Suprapubic skin (tissue), 4 donors: ENCODE data around the gene PRMT5. TPM values are rescaled to one million over a fixed set of nuclear protein-coding genes. Genes with fewer than 3 reads are reported as not detected.
"Not testable (repeated sequence)": the region's sequence is repeated elsewhere in the genome, so short reads cannot be mapped to it uniquely, and the experiment has no call there.

Source experiments
- DNase-seq, 2 donors: peaks; one replicate each; pipeline ENCODE4 v3.0.0-alpha.2; 2019; ENCODE audit warnings: low spot score in 2 of 2
- H3K27ac ChIP-seq: fragments of 200-600 bp; sonication (generic); one replicate; pipeline ENCODE4 v1.5.1; 2019
- H3K27me3 ChIP-seq: fragments of 200-600 bp; sonication (generic); one replicate; pipeline ENCODE4 v1.5.1; 2019
- H3K36me3 ChIP-seq: fragments of 200-600 bp; sonication (generic); one replicate; pipeline ENCODE4 v1.5.1; 2019
- H3K4me1 ChIP-seq: fragments of 200-600 bp; sonication (generic); one replicate; pipeline ENCODE4 v1.5.1; 2019
- H3K4me3 ChIP-seq: fragments of 200-600 bp; sonication (generic); one replicate; pipeline ENCODE4 v1.5.1; 2019; ENCODE audit warnings: mild to moderate bottlenecking
- H3K9me3 ChIP-seq: fragments of 200-600 bp; sonication (generic); one replicate; pipeline ENCODE4 v1.5.1; 2019
- EP300 ChIP-seq: sonication (generic); formaldehyde crosslinking; IDR thresholded peaks from one replicate; pipeline ENCODE4 v1.6.1; 2017; ENCODE audit warnings: antibody characterized with exemption
- POLR2A ChIP-seq, 2 donors: fragments of 450-650 bp; IDR thresholded peaks; one replicate each; pipeline ENCODE4 v1.6.1; 2017; ENCODE audit warnings: antibody characterized with exemption in 2 of 2, mild to moderate bottlenecking in 2 of 2, moderate library complexity in 2 of 2
- POLR2AphosphoS5 ChIP-seq, 3 donors: sonication (generic); formaldehyde crosslinking; IDR thresholded peaks; one replicate each; pipeline ENCODE4 v1.6.1; 2017; ENCODE audit warnings: antibody characterized with exemption in 3 of 3
- WGBS: methylation state at CpG from one replicate; pipeline ENCODE4 v1.1.5; 2018; 5-methylcytosine and 5-hydroxymethylcytosine counted together
- total RNA-seq, 4 donors: library from RNA; depleted of rRNA; stranded (reverse); fragments of >200 nt; gene quantifications; one replicate each; pipeline ENCODE4 v1.1.0, GENCODE V29; 2016
- TF ChIP-seq, protein P1 (sequence below), 2 donors: fragments of 200-600 bp in 1 of 2; fragments of 450-650 bp in 1 of 2; sonication (generic) in 1 of 2; IDR thresholded peaks; one replicate each; pipeline ENCODE4 v1.5.1; 2016 to 2019; ENCODE audit warnings: antibody characterized with exemption in 2 of 2, mild to moderate bottlenecking in 1 of 2, moderate library complexity in 1 of 2

The PRMT5 gene
- total RNA-seq, 4 donors from 2014 or later = 44.0 to 58.4 (median 50.3) TPM

- Histone ChIP-seq H3K4me1 (peaks cover 33% of the 10 kb centered on the region), H3K27ac (no peak overlapping the region), H3K36me3 (peaks cover 51% of the 10 kb centered on the region), H3K27me3 (no peaks in the 10 kb centered on the region), H3K9me3 (no peaks in the 10 kb centered on the region), H3K4me3 (no peak overlapping the region)
- TF ChIP-seq POLR2A (IDR thresholded peaks at IDR 0.05) (no peak), EP300 (no peak), POLR2AphosphoS5 (IDR thresholded peaks at IDR 0.05) (no peak)
- TF ChIP-seq, protein P1, sequence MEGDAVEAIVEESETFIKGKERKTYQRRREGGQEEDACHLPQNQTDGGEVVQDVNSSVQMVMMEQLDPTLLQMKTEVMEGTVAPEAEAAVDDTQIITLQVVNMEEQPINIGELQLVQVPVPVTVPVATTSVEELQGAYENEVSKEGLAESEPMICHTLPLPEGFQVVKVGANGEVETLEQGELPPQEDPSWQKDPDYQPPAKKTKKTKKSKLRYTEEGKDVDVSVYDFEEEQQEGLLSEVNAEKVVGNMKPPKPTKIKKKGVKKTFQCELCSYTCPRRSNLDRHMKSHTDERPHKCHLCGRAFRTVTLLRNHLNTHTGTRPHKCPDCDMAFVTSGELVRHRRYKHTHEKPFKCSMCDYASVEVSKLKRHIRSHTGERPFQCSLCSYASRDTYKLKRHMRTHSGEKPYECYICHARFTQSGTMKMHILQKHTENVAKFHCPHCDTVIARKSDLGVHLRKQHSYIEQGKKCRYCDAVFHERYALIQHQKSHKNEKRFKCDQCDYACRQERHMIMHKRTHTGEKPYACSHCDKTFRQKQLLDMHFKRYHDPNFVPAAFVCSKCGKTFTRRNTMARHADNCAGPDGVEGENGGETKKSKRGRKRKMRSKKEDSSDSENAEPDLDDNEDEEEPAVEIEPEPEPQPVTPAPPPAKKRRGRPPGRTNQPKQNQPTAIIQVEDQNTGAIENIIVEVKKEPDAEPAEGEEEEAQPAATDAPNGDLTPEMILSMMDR (IDR thresholded peaks at IDR 0.05) = no peak
- 62% methylated on average over 6 of the region's 6 CpGs for WGBS
- DNase-seq = no peak
These were observed 8.5 kb downstream of the PRMT5 start for GRCh38 chr14:22920697-22921096.

DNA sequence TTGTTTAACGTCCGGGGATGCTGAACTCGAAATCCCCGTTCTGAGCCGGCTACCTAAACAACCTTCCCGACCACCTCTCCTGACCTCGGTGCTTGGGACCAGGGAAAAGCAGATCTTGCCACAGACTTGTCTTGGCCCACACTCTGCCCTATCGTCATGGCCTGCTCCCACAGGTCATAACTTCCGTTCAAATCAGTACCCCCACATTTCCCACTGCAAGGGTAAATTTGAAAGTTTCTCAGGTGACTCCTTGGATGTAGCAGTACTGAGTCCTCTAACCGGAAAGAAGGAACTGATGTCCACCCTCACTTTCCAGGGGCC lies 9.6 kb downstream of the PRMT5 start:
- H3K4me1 ChIP-seq = peaks cover 35% of the 10 kb centered on the region
- no peak for DNase-seq
- TF ChIP-seq POLR2A (IDR thresholded peaks at IDR 0.05) = no peak
- peak overlapping the region; percentile 79 for H3K4me3 ChIP-seq
- 11% methylated on average over 10 of the region's 10 CpGs for WGBS
- H3K9me3 ChIP-seq = no peaks in the 10 kb centered on the region
- no peaks in the 10 kb centered on the region for H3K27me3 ChIP-seq
- H3K36me3 ChIP-seq = peaks cover 40% of the 10 kb centered on the region
- peak overlapping the region; percentile 87 for H3K27ac ChIP-seq

- under 1% methylated on average over 34 of the region's 46 CpGs for WGBS
- Histone ChIP-seq H3K27ac (peak within 1 kb of the TSS; percentile 99), H3K9me3 (no peaks in the 10 kb centered on the region), H3K36me3 (peaks cover 34% of the 10 kb centered on the region), H3K27me3 (no peaks in the 10 kb centered on the region), H3K4me3 (peak within 1 kb of the TSS; percentile 79), H3K4me1 (peaks cover 35% of the 10 kb centered on the region)
- TF ChIP-seq, protein P1 (IDR thresholded peaks at IDR 0.05) = no peak
- TF ChIP-seq POLR2AphosphoS5 (IDR thresholded peaks at IDR 0.05) = peak; percentile 69 to 77 (median 73)
- TF ChIP-seq EP300 = no peak
- peak in 1 of 2 donors; percentile 93 for TF ChIP-seq POLR2A (IDR thresholded peaks at IDR 0.05)
- DNase-seq = peak; percentile 100
These were observed 10.2 kb downstream of the PRMT5 start, which contains the start of gene RBM23 for GRCh38 chr14:22918804-22919600. TSS of gene RBM23 (minus strand) at chr14:22919149.

DNA sequence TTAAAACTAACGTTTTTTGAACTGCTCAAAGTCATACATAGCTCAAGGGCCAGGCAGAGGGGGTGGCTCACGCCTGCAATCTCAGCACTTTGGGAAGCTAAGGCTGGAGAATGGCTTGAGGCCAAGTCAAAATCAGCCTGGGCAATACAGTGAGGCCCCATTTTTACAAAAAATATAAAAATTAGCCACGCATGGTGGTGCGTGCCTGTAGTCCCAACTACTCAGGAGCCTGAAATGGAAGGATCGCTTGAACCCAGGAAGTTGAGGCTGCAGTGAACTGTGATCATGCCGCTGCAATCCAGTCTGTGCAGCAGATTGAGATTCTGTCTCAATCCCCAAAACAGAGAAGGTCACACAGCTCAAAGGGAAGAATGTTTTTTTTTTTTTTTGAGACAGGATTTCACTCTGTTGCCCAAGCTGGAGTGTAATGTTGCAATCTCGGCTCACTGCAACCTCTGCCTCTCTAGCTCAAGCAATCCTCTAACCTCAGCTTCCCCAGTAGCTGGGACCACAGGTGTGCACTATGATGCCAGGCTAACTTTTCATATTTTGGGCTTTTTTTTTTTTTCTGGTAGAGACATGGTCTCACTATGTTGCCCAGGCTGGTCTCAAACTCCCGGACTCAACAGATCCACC lies 13.2 kb downstream of the PRMT5 start:
- 83% methylated on average over 8 of the region's 8 CpGs for WGBS
- no peaks in the 10 kb centered on the region for H3K9me3 ChIP-seq
- H3K4me3 ChIP-seq = no peak overlapping the region
- H3K27ac ChIP-seq = no peak overlapping the region
- no peaks in the 10 kb centered on the region for H3K27me3 ChIP-seq
- TF ChIP-seq, protein P1 (IDR thresholded peaks at IDR 0.05) = no peak
- no peak for TF ChIP-seq POLR2A (IDR thresholded peaks at IDR 0.05)
- no peak for TF ChIP-seq EP300
- peak in 1 of 3 donors; percentile 40 for TF ChIP-seq POLR2AphosphoS5 (IDR thresholded peaks at IDR 0.05)
- H3K36me3 ChIP-seq = peaks cover 14% of the 10 kb centered on the region
- no peak for DNase-seq
- H3K4me1 ChIP-seq = peaks cover 35% of the 10 kb centered on the region

DNA sequence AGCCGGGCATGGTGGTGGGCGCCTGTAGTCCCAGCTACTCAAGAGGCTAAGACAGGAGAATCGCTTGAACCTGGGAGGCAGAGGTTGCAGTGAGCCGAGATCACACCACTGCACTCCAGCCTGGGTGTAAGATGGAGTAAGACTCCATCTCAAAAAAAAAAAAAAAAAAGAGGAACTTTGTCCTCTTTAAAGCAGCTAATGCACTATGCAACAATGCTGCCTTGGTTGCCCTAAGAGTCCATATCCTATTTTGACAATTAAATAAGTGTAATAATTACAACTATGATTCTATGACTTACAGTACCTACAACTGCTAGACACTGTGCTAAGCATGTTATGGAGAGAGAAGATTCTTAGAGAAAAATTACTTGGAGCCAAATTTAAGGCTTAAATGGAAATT lies 14.3 kb downstream of the PRMT5 start:
- H3K4me3 ChIP-seq, DNase-seq, H3K27ac ChIP-seq, H3K9me3 ChIP-seq, H3K27me3 ChIP-seq: not testable (repeated sequence)
- H3K36me3 ChIP-seq = peaks cover 13% of the 10 kb centered on the region
- peaks cover 31% of the 10 kb centered on the region for H3K4me1 ChIP-seq
- WGBS = 97% methylated on average over 4 of the region's 4 CpGs

DNA sequence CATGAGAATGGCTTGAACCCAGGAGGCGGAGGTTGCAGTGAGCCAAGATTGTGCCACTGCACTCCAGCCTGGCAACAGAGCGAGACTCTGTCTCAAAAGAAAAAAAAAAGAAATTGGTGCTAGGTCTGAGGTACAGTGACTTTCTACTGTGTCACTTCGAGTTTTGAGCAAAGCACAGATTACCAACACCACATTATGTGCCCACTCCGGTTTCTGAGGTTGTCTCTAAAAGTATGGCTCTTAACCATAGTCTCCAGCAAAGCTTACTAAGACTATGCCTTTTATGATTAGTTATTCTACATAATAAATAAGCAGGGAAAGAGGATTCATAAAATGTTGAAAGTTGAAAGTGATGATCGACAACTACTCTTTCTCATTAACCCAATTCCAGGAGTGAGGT lies 18.3 kb downstream of the PRMT5 start:
- Histone ChIP-seq H3K27me3 (no peaks in the 10 kb centered on the region), H3K27ac (no peak overlapping the region), H3K4me1 (peaks cover 5% of the 10 kb centered on the region), H3K9me3 (no peaks in the 10 kb centered on the region), H3K4me3 (no peak overlapping the region), H3K36me3 (peaks cover 51% of the 10 kb centered on the region)
- 91% methylated on average over 5 of the region's 5 CpGs for WGBS
- no peak for DNase-seq
- TF ChIP-seq, protein P1 (IDR thresholded peaks at IDR 0.05) = no peak
- TF ChIP-seq EP300 (no peak), POLR2A (IDR thresholded peaks at IDR 0.05) (no peak), POLR2AphosphoS5 (IDR thresholded peaks at IDR 0.05) (no peak)
